NCI-H345 (cell line): ENCODE data around the gene RPL14.
"Not testable (repeated sequence)": the region's sequence is repeated elsewhere in the genome, so short reads cannot be mapped to it uniquely, and the experiment has no call there.

Experiments used
- DNase-seq: peaks from one replicate; lab custom pipeline; 2025; lab: John Stamatoyannopoulos, UW

RPL14 gene

DNA sequence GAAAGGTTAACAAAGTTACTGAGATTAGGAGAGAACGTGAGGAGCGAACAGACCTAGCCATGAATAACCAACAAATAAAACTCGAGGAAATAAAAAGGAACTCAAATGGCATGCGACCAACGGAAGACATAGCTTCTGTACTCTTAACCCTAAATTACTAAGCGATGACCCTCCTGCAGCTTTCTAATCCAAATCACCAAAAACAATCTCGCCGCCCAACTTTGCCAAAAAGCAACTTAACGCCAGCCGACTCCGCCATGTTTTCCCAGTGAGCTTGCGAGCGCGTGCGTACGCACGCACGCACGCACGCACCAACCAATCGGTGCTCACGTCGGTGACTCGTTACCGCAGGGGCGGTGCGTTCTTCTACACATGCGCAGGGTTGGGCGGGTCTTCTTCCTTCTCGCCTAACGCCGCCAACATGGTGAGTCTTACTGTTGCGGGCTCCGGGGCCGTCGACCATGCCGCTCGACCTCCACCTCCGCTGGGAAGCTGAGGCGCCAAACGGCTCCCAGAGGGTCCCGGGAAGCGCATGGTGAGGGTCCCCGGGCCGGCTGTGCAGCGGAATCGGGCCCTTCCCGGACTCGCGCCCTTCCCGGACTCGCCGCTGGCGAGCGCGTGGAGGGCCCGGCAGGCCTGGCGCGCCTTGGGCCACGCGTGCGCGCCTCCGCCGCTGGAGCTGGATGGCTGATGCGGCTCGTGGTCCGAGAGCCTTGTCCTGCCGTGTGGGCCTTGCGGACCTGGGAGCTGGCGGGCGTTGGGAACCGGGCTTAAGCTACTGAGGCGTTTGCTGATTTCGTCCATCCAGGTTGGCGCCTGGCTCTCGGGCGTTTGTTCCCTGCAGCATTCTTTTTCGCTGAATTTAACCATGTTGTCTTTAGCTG lies at the start of gene RPL14:
Gene RPL14 (plus strand): TSS at position 400 of the 884 bp plus-strand sequence. CDS start 133 bp downstream, at position 533.
- peak; percentile 90 for DNase-seq

DNA sequence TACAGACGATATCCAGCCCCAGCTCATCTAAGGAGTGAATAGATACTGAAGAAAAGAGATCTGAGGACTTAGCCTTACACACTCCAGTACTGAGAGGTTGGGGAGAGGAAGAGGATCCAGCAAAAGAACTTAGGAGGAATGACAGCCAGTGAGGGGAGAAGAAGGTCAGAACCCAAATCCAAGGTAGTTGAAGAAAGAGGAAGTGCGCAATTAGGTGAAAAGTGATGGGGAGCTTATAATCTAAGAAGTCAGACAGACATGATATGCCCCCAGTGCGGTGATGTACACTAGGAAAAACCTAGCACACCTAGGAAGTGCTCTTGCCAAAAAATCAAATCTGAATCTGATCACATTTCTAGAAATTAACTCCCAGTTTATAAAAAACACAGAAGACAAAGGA lies 49.5 kb upstream of the RPL14 start:
- no peak for DNase-seq

DNA sequence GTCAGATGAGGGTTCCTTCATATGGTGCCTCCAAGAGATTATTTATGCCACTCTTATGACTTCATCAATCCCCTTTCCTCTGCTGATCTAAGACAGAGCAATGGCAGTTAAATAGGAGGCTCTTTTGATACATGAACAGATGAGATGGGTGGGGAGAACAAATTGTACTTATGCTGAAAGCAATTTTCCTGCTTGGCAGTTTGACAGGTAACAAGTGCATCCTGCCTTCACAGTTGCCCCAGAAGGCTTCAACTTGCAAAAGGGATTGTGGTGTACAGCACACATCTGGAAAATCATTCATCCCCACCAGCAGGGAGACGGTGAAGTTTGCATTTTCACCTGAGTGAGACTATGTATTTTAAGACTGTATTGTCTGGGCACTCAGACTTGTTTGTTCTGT lies 42.9 kb upstream of the RPL14 start:
- no peak for DNase-seq

GRCh38 chr3:40417845-40418543 lies 39.1 kb upstream of the RPL14 start:
- no peak for DNase-seq

GRCh38 chr3:40422861-40423260 lies 34.3 kb upstream of the RPL14 start:
- no peak for DNase-seq

DNA sequence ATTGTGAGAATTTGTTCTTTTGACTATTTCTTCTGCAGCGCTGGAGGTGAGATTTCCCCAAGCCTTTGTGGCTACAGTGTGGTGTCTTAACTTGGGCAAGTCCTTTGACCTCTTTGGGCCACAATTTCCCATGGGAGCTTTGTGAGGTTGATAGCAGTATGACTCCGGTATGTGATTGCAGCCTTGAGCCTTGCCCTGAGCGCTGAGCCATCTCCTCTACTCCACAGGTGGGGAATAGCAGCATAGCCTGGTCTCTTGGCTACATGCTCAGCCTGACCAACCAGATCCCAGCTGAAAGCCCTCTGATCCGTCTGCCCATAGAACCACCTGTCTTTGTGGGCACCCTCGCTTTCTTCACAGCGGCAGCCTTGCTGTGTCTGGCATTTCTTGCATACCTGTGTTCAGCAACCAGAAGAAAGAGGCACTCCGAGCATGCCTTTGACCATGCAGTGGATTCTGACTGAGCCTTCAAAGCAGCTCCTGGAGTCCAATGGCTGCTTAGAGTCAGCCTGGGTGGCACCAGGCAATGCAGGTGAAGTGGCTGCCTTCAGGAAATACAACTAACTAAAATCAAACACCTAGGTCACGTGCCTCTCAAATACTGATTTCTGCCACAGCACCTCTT lies 30.0 kb upstream of the RPL14 start:
- no peak for DNase-seq

GRCh38 chr3:40432793-40433192 lies 24.3 kb upstream of the RPL14 start:
- no peak for DNase-seq

DNA sequence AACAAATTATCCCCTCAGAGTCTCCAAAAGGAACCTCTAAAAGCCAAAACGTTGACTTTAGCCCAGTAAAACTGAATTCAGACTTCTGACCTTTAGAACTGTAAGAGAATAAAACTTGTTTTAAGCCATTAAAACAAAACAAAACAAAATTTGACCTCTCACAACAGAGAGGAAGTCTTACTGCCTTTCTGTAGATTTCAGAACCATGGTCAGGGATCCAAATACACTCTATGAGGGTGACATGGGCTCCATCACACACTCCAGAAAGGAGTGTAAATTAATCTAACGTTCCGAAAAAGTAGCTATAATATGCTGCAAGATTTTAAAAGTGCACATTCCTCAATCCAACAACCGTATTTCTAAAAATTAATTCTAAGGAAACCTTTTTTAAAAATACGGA lies 19.2 kb upstream of the RPL14 start:
- DNase-seq, result no peak

- DNase-seq, result no peak
These were observed 12.1 kb upstream of the RPL14 start for GRCh38 chr3:40445062-40445461.

DNA sequence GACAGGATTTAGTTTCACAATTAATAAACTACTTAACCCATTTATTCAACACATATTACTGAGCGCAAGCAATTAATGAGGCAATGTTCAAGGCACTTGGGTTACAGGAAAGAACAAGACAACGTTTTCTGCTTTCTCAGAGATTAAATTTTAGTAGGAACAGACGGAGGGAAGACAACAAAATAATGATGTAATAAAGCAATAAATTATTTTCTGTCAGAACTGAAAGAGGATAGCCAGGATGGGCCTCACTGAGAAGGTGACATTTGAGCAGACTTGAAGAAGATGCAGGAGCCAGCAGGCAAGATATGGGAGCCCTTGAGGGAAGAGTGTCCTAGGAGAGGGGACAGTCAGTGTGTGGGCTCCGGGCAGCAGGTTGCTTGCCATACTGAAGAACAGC lies 11.3 kb upstream of the RPL14 start:
- DNase-seq, result no peak

- DNase-seq, result no peak
These were observed 6.7 kb upstream of the RPL14 start for GRCh38 chr3:40450438-40450837.

DNA sequence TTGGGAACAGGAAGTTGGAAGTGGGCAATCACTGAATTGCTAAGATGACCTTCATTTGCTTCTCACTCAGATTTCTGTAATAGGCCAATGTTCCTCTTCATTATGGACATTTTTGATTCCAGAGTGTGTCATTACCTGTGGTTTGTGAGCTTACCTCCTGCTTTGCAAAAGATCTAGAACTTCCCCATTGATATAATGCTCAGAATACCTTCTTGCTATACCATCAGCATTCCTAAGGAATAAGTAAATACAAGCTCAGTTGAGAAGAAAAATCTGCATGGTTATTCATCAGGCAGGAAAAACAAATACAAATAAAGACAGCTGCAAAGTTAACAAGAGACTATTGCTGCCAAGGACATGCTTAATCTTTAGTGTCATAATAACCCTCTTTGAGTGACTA lies 5.6 kb upstream of the RPL14 start:
- no peak for DNase-seq

GRCh38 chr3:40452057-40452456 lies 5.1 kb upstream of the RPL14 start:
- DNase-seq, result no peak

GRCh38 chr3:40452562-40452875 lies 4.6 kb upstream of the RPL14 start:
- DNase-seq, result no peak

DNA sequence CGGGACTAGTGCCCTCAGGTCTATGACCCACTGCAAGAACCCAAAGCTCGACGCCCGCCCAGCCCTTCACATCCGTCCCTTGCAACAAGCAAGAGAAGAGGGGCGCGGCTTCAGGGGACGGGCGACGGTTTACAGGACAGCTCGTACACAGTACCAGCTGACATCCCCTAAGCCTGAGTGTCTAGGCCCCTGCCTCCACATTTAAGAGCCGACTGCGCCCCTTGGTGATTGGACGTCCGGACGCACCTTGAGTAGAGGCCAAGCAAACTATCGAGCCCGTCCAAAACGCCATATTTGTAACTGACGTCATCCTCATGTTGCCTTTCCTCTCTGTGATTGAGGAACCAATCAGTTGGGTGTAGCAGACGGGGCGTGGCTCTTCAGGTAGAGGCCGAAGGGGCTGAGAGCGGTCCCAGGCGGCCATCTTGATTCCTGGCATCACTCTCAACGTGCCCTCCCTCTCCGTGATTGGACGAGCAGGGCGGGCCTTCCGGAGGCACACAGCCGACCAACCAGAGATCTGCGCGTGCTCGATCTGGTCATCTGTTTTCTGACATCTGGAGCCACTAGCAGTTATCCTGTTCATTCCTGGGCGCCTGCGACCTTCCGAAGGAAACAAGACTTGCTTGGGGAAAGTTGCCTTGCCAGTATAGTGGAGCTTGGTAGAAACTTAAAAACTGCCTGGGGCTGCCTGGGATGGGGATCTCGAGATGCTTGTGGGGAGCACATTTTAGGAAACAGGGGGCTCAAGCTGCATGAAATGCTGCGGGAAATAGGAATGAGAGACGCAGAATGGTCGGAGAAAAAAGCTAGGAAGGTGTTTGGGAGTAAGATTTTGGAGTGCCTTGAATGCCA lies 4.0 kb upstream of the RPL14 start:
- DNase-seq, result peak; percentile 97

GRCh38 chr3:40453933-40454332 lies 3.2 kb upstream of the RPL14 start:
- no peak for DNase-seq

- DNase-seq, result no peak
These were observed 1.8 kb upstream of the RPL14 start for GRCh38 chr3:40455328-40455727.

DNA sequence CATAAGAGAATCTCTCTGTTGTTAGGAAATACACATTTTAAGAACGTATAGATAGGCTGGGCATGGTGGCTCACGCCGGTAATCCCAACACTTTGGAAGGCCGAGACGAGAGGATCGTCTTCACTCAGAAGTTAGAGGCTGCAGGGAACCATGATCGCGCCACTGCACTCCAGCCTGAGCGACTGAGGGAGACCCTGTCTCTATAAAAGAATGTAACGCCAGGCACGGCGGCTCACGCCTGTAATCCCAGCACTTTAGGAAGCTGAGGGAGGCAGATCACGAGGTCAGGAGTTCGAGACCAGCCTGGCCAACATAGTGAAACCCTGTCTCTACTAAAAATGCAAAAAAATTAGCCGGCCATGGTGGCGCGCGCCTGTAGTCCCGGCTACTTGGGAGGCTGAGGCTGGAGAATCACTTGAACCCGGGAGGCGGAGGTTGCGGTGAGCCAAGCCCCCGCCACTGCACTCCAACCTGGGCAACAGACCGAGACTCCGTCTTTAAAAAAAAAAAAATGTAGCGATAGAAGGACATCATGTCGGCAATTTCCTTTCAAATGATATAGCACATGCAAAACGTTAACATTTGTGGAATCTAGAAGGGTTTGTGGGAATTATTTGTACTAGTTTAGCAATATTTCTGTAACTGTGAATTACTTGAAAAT lies 730 bp upstream of the RPL14 start:
- DNase-seq, result no peak

DNA sequence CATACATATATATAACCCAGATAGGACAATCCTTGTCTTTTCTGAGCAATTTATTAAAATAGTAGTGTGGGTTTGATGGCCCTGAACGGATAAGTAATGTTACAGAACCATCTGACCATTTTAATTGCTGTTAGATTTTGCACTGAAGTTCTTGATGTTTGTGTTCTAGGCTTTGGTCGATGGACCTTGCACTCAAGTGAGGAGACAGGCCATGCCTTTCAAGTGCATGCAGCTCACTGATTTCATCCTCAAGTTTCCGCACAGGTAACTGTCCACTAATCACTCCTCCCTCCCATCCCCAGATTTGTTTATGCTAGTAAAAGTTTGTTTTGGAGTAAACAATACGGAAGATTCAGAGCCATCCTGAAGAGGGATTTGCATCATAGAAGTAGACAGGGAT lies 1.3 kb downstream of the RPL14 start:
- DNase-seq, result no peak

GRCh38 chr3:40460481-40460880 lies 3.3 kb downstream of the RPL14 start:
- DNase-seq, result not testable (repeated sequence)

DNA sequence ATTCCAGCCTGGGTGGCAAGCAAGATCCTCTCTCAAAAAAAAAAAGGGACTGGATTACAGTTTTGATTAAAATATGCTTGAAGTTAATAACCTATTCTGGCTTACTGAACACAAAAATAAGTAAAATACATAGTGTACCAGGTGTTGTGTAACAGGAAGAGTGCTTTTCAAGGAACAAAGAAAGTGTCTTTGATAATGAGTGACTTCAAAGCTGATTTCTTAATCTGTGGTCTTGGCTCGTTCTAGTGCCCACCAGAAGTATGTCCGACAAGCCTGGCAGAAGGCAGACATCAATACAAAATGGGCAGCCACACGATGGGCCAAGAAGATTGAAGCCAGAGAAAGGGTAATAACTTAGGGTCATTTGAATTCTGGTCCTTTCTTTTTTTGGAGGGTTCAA lies 4.0 kb downstream of the RPL14 start:
- DNase-seq, result no peak

GRCh38 chr3:40462838-40463237 lies 5.7 kb downstream of the RPL14 start:
- DNase-seq, result not testable (repeated sequence)
